Measurements from ENCODE around the gene IL37.

- no peak for TF ChIP-seq EZH2 (IDR thresholded peaks at IDR 0.05; ENCODE audit: borderline replicate concordance, insufficient read depth, low read depth, low read length, poor library complexity, severe bottlenecking)
- no peak for TF ChIP-seq CTCF (IDR thresholded peaks at IDR 0.05)
These were observed 39.8 kb upstream of the IL37 start for GRCh38 chr2:112870841-112871835.
